H1 (cell line): ENCODE data around the gene MGST3. TPM values are rescaled to one million over a fixed set of nuclear protein-coding genes. Genes with fewer than 3 reads are reported as not detected.
"Not testable (repeated sequence)": the region's sequence is repeated elsewhere in the genome, so short reads cannot be mapped to it uniquely, and the experiment has no call there.

ENCODE experiments used
- CTCF ChIA-PET: fragments of 300-600 bp; sonication (Branson Sonifier 250); formaldehyde crosslinking; loops from one replicate; lab custom pipeline; 2021; ENCODE audit not compliant: partially characterized antibody; lab: Charles Lee
- POLR2A ChIA-PET: fragments of 300-600 bp; sonication (Branson Sonifier 250); formaldehyde crosslinking; loops from one replicate; lab custom pipeline; 2021; ENCODE audit warnings: inconsistent platforms; ENCODE audit not compliant: partially characterized antibody; lab: Charles Lee
- DNase-seq, 2 experiments: peaks; one replicate each; pipeline versions ENCODE4 v3.0.0 to v3.0.0-alpha.2; 2010 to 2022; ENCODE audit warnings: low spot score in 2 of 2, low read depth in 1 of 2, mixed read lengths in 1 of 2
- FAIRE-seq: peaks from 2 replicates; lab custom pipeline; 2011; peaks lifted over from hg19 to GRCh38; lab: Jason Lieb, UNC
- H2AFZ ChIP-seq: 2 replicates; pipeline ENCODE4 v1.8.1; 2012; ENCODE audit warnings: low read length, inconsistent platforms
- H2AK5ac ChIP-seq: 2 replicates; pipeline ENCODE4 v1.6.1; 2013; ENCODE audit warnings: low read depth, low read length
- H2BK120ac ChIP-seq: replicated peaks from 2 replicates; pipeline ENCODE3; 2013; ENCODE audit warnings: low read depth, low read length, inconsistent platforms
- H2BK12ac ChIP-seq: 2 replicates; pipeline ENCODE4 v1.6.1; 2013; ENCODE audit warnings: low read depth, low read length
- H2BK15ac ChIP-seq: 2 replicates; pipeline ENCODE4 v1.6.1; 2013; ENCODE audit warnings: low read length
- H2BK20ac ChIP-seq: 2 replicates; pipeline ENCODE4 v1.6.1; 2013; ENCODE audit warnings: low read length
- H2BK5ac ChIP-seq: 2 replicates; pipeline ENCODE4 v1.6.1; 2013; ENCODE audit warnings: low read depth, low read length
- H3K14ac ChIP-seq: 2 replicates; pipeline ENCODE4 v1.6.1; 2013; ENCODE audit warnings: inconsistent platforms; ENCODE audit not compliant: insufficient read length
- H3K18ac ChIP-seq: 2 replicates; pipeline ENCODE4 v1.6.1; 2013; ENCODE audit warnings: low read length; ENCODE audit errors: extremely low read depth
- H3K23ac ChIP-seq: 2 replicates; pipeline ENCODE4 v1.6.1; 2013; ENCODE audit warnings: inconsistent platforms; ENCODE audit not compliant: insufficient read length
- H3K23me2 ChIP-seq: 2 replicates; pipeline ENCODE4 v1.6.1; 2013; ENCODE audit warnings: low read depth, low read length
- H3K27ac ChIP-seq: 2 replicates; pipeline ENCODE4 v1.6.1; 2011; ENCODE audit warnings: low read depth, low read length, inconsistent platforms
- H3K27me3 ChIP-seq, 4 experiments: replicated peaks in 1 of 4; 1 replicate in 1 of 4; 2 replicates in 3 of 4; pipeline versions ENCODE4 v1.6.1 to v1.8.1; 2011 to 2013; ENCODE audit warnings: low read length in 3 of 4, mild to moderate bottlenecking in 3 of 4, inconsistent platforms in 2 of 4, mixed read lengths in 2 of 4, moderate library complexity in 1 of 4; ENCODE audit not compliant: control insufficient read depth in 3 of 4, insufficient read depth in 3 of 4; ENCODE audit errors: extremely low read depth in 1 of 4
- H3K36me3 ChIP-seq, 4 experiments: 2 replicates each; pipeline versions ENCODE4 v1.6.1 to v1.8.1; 2011 to 2013; ENCODE audit warnings: mild to moderate bottlenecking in 4 of 4, low read length in 3 of 4, moderate library complexity in 2 of 4, control low read depth in 1 of 4, inconsistent platforms in 1 of 4; ENCODE audit not compliant: insufficient read depth in 4 of 4, control insufficient read depth in 2 of 4
- H3K4ac ChIP-seq: replicated peaks from 2 replicates; pipeline ENCODE3; 2013; ENCODE audit warnings: low read length, low read depth, mixed read lengths, inconsistent platforms; ENCODE audit not compliant: insufficient read length
- H3K4me1 ChIP-seq, 4 experiments: replicated peaks in 1 of 4; 1 replicate in 1 of 4; 2 replicates in 3 of 4; pipeline versions ENCODE4 v1.6.1 to v1.8.1; 2011 to 2013; ENCODE audit warnings: low read length in 3 of 4, inconsistent platforms in 2 of 4, mixed read lengths in 1 of 4; ENCODE audit not compliant: insufficient read depth in 4 of 4, control insufficient read depth in 3 of 4
- H3K4me2 ChIP-seq, 2 experiments: 2 replicates each; pipeline versions ENCODE4 v1.6.1 to v1.8.1; 2011 to 2013; ENCODE audit warnings: low read depth in 2 of 2, low read length in 2 of 2, control low read depth in 1 of 2, inconsistent platforms in 1 of 2, mild to moderate bottlenecking in 1 of 2; ENCODE audit not compliant: insufficient read depth in 1 of 2
- H3K4me3 ChIP-seq, 4 experiments: fragments of 200-600, 300-600 bp in 1 of 4; sonication (generic), shearing (Covaris generic), sonication (Bioruptor Twin) in 1 of 4; 2 replicates each; pipeline versions ENCODE4 v1.5.1 to v1.8.1; 2011 to 2016; ENCODE audit warnings: low read length in 4 of 4, low read depth in 3 of 4, control low read depth in 2 of 4, inconsistent platforms in 2 of 4, mild to moderate bottlenecking in 2 of 4, mixed read lengths in 1 of 4, moderate library complexity in 1 of 4; ENCODE audit not compliant: insufficient read depth in 2 of 4; ENCODE audit errors: extremely low read depth in 1 of 4
- H3K56ac ChIP-seq: replicated peaks from 2 replicates; pipeline ENCODE3; 2013; ENCODE audit warnings: low read depth, mild to moderate bottlenecking, mixed read lengths, low read length, inconsistent platforms; ENCODE audit not compliant: insufficient read length
- H3K79me1 ChIP-seq: 2 replicates; pipeline ENCODE4 v1.6.1; 2013; ENCODE audit warnings: low read depth, low read length, control low read depth
- H3K79me2 ChIP-seq, 2 experiments: 2 replicates each; pipeline versions ENCODE4 v1.6.1 to v1.8.1; 2012 to 2013; ENCODE audit warnings: low read length in 2 of 2, mild to moderate bottlenecking in 2 of 2, inconsistent platforms in 1 of 2; ENCODE audit not compliant: insufficient read depth in 2 of 2, control insufficient read depth in 1 of 2
- H3K9ac ChIP-seq, 4 experiments: replicated peaks in 1 of 4; 1 replicate in 1 of 4; 2 replicates in 3 of 4; pipeline versions ENCODE4 v1.6.1 to v1.8.1; 2011 to 2013; ENCODE audit warnings: low read depth in 3 of 4, low read length in 3 of 4, control low read depth in 2 of 4, mild to moderate bottlenecking in 2 of 4, moderate library complexity in 2 of 4, inconsistent platforms in 1 of 4; ENCODE audit errors: extremely low read depth in 1 of 4
- H3K9me3 ChIP-seq, 2 experiments: 2 replicates each; pipeline versions ENCODE4 v1.6.1 to v1.8.1; 2012 to 2013; ENCODE audit warnings: mild to moderate bottlenecking in 2 of 2, moderate library complexity in 2 of 2, control low read depth in 1 of 2, inconsistent platforms in 1 of 2, low read depth in 1 of 2, low read length in 1 of 2, mixed read lengths in 1 of 2; ENCODE audit not compliant: insufficient read depth in 2 of 2
- H4K20me1 ChIP-seq, 2 experiments: replicated peaks in 1 of 2; 2 replicates each; pipeline versions ENCODE3 to v1.8.1; 2011 to 2013; ENCODE audit warnings: inconsistent platforms in 2 of 2, low read length in 2 of 2, mild to moderate bottlenecking in 1 of 2; ENCODE audit not compliant: insufficient read depth in 2 of 2, control insufficient read depth in 1 of 2
- H4K5ac ChIP-seq: 2 replicates; pipeline ENCODE4 v1.6.1; 2013; ENCODE audit warnings: low read length, low read depth, mixed read lengths, inconsistent platforms; ENCODE audit not compliant: insufficient read length
- H4K8ac ChIP-seq: 2 replicates; pipeline ENCODE4 v1.8.0; 2013; ENCODE audit warnings: mild to moderate bottlenecking, moderate library complexity, low read length, inconsistent platforms; ENCODE audit not compliant: insufficient read depth; ENCODE audit errors: extremely low read depth
- H4K91ac ChIP-seq: replicated peaks from 2 replicates; pipeline ENCODE3; 2013; ENCODE audit warnings: low read length, mixed read lengths, inconsistent platforms; ENCODE audit not compliant: insufficient read length
- BACH1 ChIP-seq: IDR thresholded peaks from 2 replicates; pipeline ENCODE4 v1.6.1; 2012; ENCODE audit warnings: low read length, improper control_type of control experiment
- CTBP2 ChIP-seq: IDR thresholded peaks from 2 replicates; pipeline ENCODE4 v1.7.0; 2011; ENCODE audit warnings: borderline replicate concordance, mild to moderate bottlenecking, moderate library complexity, mixed read lengths, low read length; ENCODE audit not compliant: insufficient read depth, insufficient read length
- FOSL1 ChIP-seq: IDR thresholded peaks from 2 replicates; pipeline ENCODE4 v1.6.1; 2011; ENCODE audit warnings: mild to moderate bottlenecking, low read depth, low read length, moderate library complexity; ENCODE audit not compliant: insufficient read depth
- PHF8 ChIP-seq: fragments of 200-600 bp; sonication (generic); conservative IDR thresholded peaks from 2 replicates; pipeline ENCODE4 v1.7.1; 2012; ENCODE audit warnings: low read depth, mild to moderate bottlenecking, inconsistent platforms, low read length, moderate library complexity
- RBBP5 ChIP-seq: IDR thresholded peaks from 2 replicates; pipeline ENCODE4 v1.7.1; 2012; ENCODE audit warnings: low read depth, mild to moderate bottlenecking, inconsistent platforms, low read length, moderate library complexity, borderline replicate concordance
- RNF2 ChIP-seq: fragments of 200-900, 300-1000 bp; sonication (generic); IDR thresholded peaks from 2 replicates; pipeline ENCODE4 v1.7.1; 2016; ENCODE audit warnings: borderline replicate concordance, low read depth, mild to moderate bottlenecking, antibody characterized with exemption, low read length; ENCODE audit not compliant: poor library complexity, severe bottlenecking; ENCODE audit errors: missing control alignments
- WGBS, 2 experiments: shearing (Covaris generic) in 1 of 2; methylation state at CpG; one replicate each; pipeline versions ENCODE4 v1.1.6 to v1.1.7; 2013 to 2015; ENCODE audit warnings: low lambda C conversion rate in 2 of 2, mixed read lengths in 2 of 2, inconsistent platforms in 1 of 2, low coverage in 1 of 2, missing lambda C conversion rate in 1 of 2; ENCODE audit not compliant: insufficient replicate concordance in 2 of 2, insufficient coverage in 1 of 2, insufficient read length in 1 of 2; ENCODE audit errors: extremely low coverage in 1 of 2, missing lambda C conversion rate in 1 of 2; 5-methylcytosine and 5-hydroxymethylcytosine counted together
- polyA plus RNA-seq, 7 experiments: library from polyadenylated mRNA; depleted of rRNA in 3 of 7; stranded (reverse) in 5 of 7; unstranded in 2 of 7; fragments of >200 nt in 5 of 7; fragments of 200-250 nt in 2 of 7; gene quantifications; 1 replicate in 5 of 7; 2 replicates in 1 of 7; 4 replicates in 1 of 7; pipeline versions ENCODE4 v1.2.1 to v1.2.3, GENCODE V29; 2011 to 2013; ENCODE audit warnings: missing spikeins in 2 of 7, mixed read lengths in 2 of 7
- total RNA-seq: library from RNA; stranded (reverse); fragmentation: NEBNext Ultra II Directional; extraction: Animal tissue kit (Norgen Biotek cat#: 25700); gene quantifications from 2 replicates; pipeline ENCODE4 v1.2.1, GENCODE V29; 2021
- TF ChIP-seq, protein P1 (sequence below): IDR thresholded peaks from 2 replicates; pipeline ENCODE4 v1.6.1; 2011; ENCODE audit warnings: low read depth, mild to moderate bottlenecking, low read length; ENCODE audit not compliant: insufficient read depth

Gene MGST3
- total and polyA plus RNA-seq, 2 of the 8 experiments (the other 6 are each of a cell fraction or from before 2014, with no cell fraction given): 124 to 257 TPM

DNA sequence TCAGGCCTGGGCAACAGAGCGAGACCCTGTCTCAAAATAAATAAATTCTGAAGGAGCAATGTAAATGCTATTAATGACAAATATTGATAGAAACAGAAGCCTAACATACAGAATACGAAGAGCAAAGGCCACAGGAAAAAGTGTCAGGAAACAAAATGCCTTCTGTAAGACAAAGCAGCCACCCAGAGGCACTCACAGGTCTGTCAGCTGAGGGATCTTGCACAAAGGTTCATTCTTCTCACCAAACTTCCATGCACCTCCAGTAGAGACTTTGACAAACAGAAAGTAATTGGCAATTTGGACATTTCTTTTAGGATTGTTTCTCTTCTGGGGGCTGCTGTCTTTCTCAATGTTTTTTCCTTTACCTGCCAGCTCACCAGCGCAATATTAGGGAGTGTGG, 68.5 kb downstream of the MGST3 start (continued):
- TF ChIP-seq RNF2: no peak
- TF ChIP-seq PHF8: no peak
- TF ChIP-seq CTBP2: no peak
- no peak for TF ChIP-seq RBBP5
- no peak for TF ChIP-seq BACH1
- TF ChIP-seq, protein P1, sequence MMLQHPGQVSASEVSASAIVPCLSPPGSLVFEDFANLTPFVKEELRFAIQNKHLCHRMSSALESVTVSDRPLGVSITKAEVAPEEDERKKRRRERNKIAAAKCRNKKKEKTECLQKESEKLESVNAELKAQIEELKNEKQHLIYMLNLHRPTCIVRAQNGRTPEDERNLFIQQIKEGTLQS: no peak
- TF ChIP-seq FOSL1: no peak

GRCh38 chr1:165701922-165702321, 70.9 kb downstream of the MGST3 start:
- H3K23me2 ChIP-seq, H3K4me2 ChIP-seq, POLR2A ChIA-PET, H3K23ac ChIP-seq, H2BK12ac ChIP-seq, H4K20me1 ChIP-seq, H3K9me3 ChIP-seq, DNase-seq, H3K79me1 ChIP-seq, H3K27ac ChIP-seq, H4K91ac ChIP-seq, H3K4me3 ChIP-seq, H2BK120ac ChIP-seq, H3K56ac ChIP-seq, H4K8ac ChIP-seq, H3K14ac ChIP-seq, CTCF ChIA-PET, H3K4me1 ChIP-seq, H3K9ac ChIP-seq, H2AFZ ChIP-seq, H3K79me2 ChIP-seq, H3K27me3 ChIP-seq, H2BK5ac ChIP-seq, H2AK5ac ChIP-seq, H3K18ac ChIP-seq, H4K5ac ChIP-seq, H2BK20ac ChIP-seq, H3K4ac ChIP-seq, H3K36me3 ChIP-seq, H2BK15ac ChIP-seq, FAIRE-seq: not testable (repeated sequence)
- WGBS, 2 experiments: 91% methylated on average over 6 of the region's 7 CpGs; no CpG with 5 or more reads in 1 of the 2 experiments
